ENCODE results near the gene GJB2.

The GJB2 gene

GRCh38 chr13:20192158-20192835 lies 441 bp downstream of the GJB2 start:
- DNase-seq (ENCODE audit: low spot score): no peak

- DNase-seq (ENCODE audit: low spot score): no peak
Measured at GRCh38 chr13:20191311-20192157, 1.2 kb downstream of the GJB2 start.

GRCh38 chr13:20190481-20191310 lies 2.0 kb downstream of the GJB2 start:
- DNase-seq (ENCODE audit: low spot score): peak; percentile 53

- DNase-seq (ENCODE audit: low spot score): no peak
Measured at GRCh38 chr13:20190076-20190475, 2.7 kb downstream of the GJB2 start.

GRCh38 chr13:20188667-20189553 lies 3.8 kb downstream of the GJB2 start:
- DNase-seq (ENCODE audit: low spot score): no peak

GRCh38 chr13:20186771-20187170 lies 6.0 kb downstream of the GJB2 start:
- no peak for DNase-seq (ENCODE audit: low spot score)

GRCh38 chr13:20185366-20186056 lies 7.2 kb downstream of the GJB2 start:
- DNase-seq (ENCODE audit: low spot score): no peak

- peak; percentile 85 for DNase-seq (ENCODE audit: low spot score)
Measured at GRCh38 chr13:20182231-20182846, 10.4 kb downstream of the GJB2 start.

GRCh38 chr13:20181188-20181587 lies 11.6 kb downstream of the GJB2 start:
- DNase-seq (ENCODE audit: low spot score): no peak

GRCh38 chr13:20178156-20178555 lies 14.6 kb downstream of the GJB2 start:
- DNase-seq (ENCODE audit: low spot score): no peak

- DNase-seq (ENCODE audit: low spot score): no peak
Measured at GRCh38 chr13:20177049-20177831, 15.5 kb downstream of the GJB2 start.

- no peak for DNase-seq (ENCODE audit: low spot score)
Measured at GRCh38 chr13:20175907-20176652, 16.7 kb downstream of the GJB2 start.

GRCh38 chr13:20175406-20175794 lies 17.3 kb downstream of the GJB2 start:
- no peak for DNase-seq (ENCODE audit: low spot score)

GRCh38 chr13:20174656-20175405 lies 17.9 kb downstream of the GJB2 start:
- peak; percentile 93 for DNase-seq (ENCODE audit: low spot score)

GRCh38 chr13:20173116-20173746 lies 19.5 kb downstream of the GJB2 start:
- DNase-seq (ENCODE audit: low spot score): no peak

GRCh38 chr13:20171364-20171763 lies 21.4 kb downstream of the GJB2 start:
- DNase-seq (ENCODE audit: low spot score): no peak

- no peak for DNase-seq (ENCODE audit: low spot score)
Measured at GRCh38 chr13:20170921-20171320, 21.8 kb downstream of the GJB2 start.

GRCh38 chr13:20168396-20168795 lies 24.3 kb downstream of the GJB2 start:
- no peak for DNase-seq (ENCODE audit: low spot score)

Data from AG08396 (cell line).